ENCODE results near the gene GFI1. TPM values are rescaled to one million over a fixed set of nuclear protein-coding genes. Genes with fewer than 3 reads are reported as not detected.

Gene GFI1
- total RNA-seq, 1 experiment from 2014 or later, result 0.05 TPM

DNA sequence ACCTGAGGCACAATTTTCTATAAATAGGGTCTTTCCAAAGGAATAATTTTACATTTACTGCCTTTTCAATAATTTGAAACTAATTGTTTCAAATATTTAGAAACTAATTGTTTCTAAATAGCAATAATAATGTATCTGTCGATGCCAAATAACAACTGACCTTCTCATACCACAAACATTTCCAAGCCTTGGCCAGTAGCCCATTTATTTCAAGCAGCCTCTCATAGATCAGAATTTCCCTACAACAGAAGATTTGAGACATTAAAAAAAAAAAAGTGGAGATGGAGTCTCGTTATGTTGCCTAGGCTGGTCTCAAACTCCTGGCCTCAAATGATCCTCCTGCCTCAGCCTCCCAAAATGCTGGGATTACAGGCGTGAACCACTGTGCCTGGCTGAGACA is 2.1 kb upstream of the GFI1 start:
- DNase-seq (ENCODE audit: extremely low read depth, low read depth), result no peak

DNA sequence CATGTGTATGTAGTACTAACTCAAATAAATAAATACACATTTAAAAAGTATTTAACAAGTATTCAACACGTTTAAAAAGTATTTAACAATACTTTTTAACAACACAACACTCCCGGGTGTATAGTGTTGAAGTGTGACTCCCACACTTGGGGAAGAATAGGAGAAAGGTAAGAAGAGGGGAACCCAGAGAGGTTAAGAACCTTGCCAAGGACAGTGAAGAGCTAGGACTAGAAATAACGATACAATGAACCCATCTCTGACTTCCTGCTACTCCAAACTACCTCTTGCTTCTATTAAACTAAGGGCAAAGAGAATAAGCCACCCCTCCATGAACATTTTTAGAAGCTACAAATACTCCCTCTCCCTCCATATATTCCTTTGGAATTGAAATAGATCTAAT is 1.7 kb upstream of the GFI1 start:
- DNase-seq (ENCODE audit: extremely low read depth, low read depth), result no peak

DNA sequence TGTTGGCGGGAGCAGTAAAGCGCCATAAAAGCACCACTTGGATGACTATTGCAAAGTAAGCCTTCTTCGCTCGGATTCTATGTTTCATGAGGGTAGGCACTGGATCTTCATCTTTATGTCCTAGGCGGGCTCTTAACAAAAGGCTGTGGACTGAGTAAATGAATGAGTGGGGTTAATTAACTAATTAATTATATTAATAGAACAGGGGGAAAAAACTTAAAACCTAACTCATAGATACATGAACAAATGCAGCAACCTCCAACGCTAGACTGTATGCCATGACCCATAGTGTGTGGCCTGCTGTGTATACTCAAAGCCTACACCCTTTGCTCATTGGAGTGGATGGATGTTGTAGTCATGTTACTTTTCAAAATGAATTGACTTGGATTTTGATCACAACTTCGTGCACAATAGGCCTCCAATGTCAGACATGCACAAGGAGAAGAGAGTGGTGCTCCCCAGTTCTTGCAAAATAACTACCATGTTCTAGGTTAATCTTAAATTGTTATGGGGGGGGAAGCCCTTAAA is 417 bp upstream of the GFI1 start:
- DNase-seq (ENCODE audit: extremely low read depth, low read depth), result no peak

DNA sequence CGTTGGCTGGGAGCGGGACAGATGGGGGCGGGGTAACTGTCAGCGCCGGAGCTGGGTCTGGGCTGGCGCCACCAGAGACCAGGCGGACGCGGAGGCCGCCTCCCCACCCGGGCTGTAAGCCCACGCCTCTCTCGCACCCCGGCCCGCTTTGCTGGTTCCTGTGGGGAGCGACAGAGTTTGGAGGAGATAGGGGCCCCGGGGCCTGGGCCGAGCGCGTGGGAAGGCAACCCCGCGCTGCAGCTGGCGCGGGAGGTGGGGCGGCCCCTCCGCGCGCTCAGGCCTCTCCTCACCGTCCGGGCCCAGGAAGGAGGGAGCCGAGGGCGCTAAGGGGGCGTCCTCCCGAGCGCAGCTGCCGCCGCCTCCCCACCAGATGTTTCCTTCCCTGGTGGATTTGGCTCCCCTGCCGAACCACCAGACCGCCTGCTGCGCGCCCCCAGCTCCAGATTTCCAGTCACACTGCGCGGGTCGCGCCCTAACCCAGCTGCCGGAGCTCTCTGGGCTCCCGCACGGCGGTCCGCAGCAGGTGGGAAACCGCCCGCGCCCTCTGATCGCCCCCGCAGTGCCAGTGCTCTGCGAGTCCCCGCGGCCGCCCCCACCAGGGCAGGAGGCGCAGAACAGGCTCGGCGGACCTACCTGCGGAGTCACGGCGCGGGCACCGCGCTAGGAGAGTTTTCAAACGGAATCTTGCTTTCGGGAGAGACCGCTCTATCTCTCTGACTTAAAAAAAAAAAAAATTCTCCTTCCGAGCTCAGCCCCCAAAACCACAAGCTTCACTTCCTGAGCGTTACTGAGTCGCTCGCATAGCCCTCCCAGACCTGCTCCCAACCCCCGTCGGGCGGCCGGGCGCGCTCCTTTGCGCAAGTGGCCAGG is 1.1 kb downstream of the GFI1 start:
- no peak for DNase-seq (ENCODE audit: extremely low read depth, low read depth)

DNA sequence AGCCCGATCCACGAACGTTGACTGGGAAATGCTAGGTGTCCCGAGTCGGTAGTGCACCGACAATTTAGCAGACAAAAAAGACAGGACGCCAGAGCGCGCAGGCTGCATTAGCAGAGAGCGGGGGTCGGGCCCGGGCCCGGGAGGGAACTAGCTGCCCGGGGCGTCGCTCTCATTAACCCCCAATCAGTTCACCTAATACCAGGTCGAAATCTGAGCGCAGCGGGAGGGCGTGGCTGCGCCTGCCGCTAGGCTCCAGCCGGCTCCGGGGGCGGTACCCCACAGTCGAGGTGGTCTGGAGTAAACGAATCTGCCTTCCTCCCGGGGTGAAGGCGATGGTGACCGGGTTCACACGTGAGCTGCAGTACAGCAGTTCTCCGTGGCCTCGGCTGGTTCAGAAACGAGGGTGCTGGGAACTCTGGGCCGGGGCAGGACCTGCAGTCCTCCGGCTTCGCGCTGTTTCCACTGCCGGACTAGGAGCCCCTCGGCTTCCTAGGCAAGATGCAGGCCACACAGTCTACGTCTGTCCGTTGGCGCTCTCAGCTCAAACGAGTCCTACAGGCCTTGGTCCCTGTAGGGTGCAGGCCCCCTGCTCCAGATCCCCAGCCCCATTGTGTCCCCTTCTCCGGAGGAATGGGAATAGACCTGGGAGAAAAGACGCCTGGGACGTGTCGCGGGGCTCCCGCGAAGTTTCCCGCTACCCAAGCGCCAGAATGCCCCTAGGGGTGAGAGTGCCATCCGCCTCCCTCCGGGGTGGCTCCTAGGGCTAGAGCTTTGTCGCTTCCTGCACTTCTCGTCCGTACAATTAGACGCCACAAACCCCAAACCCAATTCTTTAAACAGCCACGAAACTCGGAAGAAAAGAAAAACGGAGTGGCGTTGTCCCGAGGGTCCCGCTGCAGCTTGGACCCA is 2.0 kb downstream of the GFI1 start:
- no peak for DNase-seq (ENCODE audit: extremely low read depth, low read depth)

DNA sequence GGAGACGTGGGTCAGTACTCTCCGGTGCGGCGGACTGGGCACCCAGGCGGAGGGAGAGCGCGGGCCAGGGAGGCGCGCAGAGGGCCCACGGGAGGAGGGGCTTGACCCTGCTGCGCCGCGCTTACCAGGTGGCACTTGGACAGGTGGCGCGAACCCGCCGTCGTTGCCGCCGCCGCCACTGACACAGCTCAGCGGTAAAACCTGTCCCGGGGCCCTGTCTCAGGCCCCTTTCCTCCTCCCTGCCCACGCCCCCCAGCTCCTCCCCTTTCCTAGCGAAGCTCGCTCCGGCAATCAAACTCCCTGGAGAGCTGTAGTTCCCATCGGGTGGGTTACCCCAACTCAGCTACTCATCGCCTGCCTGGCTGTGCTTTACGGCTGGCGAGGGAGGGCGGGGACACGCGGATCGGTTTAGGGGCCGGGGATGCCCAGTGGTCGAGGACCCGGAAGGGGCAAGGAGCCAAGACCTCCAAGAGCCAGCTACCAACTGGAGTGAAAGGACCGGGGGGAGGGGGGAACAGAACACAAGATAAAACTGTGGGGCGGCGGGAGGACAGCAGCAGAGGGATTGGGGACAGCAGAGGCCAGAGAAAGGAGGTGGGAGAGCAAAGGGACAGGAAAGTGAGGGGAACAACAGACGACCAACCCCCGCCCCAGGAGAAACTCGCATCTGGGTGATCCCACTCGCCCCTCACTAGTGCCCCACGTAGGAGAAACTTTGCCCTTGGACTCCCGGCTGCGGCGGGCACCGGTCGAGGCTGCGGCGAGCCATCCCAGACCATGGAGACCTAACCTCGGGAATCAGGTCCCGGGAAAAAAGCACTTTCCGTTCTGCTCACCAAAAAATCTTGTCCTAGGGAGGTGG is 2.9 kb downstream of the GFI1 start:
- DNase-seq (ENCODE audit: extremely low read depth, low read depth), result no peak

DNA sequence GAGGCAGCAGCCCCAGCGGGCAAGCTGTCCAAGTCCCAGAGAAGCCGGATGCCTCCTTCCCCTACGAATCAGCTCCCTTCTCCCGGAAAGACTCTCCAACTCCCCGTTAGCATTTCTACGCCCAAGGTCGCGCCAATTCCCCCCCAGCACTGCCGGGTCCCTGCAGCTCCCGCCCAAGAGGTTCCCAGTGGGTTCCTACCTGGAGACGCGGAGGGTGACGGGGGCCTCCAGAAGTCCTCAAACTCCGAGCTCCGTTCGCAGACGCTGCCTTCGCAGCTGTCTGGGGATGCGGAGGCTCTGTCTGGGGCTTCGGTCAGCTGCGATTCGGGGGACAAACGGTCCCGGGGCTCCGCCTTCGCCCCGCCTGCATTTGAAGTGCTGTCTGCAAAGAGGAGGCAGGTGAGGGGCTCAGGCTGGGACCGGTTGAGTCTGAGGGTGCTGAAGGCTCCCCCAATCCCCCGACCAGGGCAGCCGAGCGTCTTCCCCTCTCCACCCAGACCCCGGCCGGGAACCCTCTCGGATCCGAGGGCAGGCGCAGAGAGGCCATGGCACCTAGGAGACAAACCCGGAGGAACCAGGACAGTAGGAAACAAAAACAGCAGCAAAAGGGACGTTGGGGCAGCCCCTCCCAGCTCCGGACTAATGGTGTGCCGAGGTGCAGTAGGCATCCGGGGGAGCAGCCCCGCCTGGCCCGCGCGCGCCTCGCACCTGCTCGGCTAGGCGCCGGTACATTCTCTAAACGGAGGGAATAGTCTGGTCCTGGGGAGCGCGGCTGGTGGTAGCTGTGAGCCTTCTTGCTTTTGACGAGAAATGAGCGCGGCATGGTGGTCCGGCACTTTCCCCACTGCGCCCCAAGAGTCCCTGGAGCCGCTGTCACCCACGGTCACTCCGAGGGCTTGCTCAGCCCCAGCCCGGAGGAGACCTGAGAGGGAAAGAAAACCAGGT is 3.8 kb downstream of the GFI1 start:
- DNase-seq (ENCODE audit: extremely low read depth, low read depth), result no peak

DNA sequence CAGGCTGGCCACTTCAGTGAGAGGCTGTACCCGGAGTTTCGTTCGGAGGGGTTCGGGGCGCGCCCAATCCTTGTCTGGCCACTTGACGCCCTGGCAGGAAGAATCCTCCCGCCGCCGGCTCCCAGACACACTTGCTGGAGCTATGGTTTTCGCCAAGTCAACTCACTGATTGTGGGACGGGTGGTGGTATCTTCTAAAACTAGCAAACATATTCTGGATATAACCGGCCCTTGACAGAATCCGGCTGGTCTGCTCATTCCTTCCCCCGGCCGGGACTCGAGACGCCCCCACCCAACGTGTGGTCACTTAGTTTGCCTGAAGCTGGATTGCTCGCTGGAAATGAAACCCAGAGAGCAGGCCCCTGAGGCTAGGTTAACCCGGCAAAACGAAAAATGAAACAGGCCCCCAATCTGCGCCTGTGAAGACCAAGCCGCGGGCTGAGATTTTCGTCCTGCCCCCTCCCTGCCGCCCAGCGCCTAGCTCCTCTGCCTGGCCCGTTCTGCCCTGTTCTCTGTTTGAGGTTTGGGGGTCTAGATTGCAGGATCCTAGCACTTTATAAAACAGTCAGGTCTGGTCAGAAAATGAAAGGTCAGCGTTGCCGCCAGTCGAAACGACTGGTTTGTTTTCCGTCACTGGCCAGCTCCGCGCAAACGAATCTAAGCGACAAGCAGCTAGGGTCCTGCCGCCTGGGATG is 4.6 kb downstream of the GFI1 start:
- DNase-seq (ENCODE audit: extremely low read depth, low read depth), result no peak

DNA sequence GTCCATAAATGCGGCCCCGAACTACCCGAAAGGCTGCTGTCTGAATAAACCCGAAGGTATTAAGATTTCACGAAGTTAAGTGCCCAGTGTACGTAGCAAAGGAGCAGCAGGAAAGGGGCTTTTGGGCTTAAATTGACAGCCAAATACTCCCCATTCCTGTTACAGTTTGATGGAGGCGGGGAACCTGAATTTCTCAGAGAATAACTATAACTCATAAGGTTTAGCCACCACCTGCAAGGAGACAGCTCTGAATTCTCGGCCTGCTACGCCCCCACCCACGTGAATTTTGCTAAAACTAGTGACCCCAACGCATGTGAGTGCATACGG is 5.2 kb downstream of the GFI1 start:
- DNase-seq (ENCODE audit: extremely low read depth, low read depth), result no peak

DNA sequence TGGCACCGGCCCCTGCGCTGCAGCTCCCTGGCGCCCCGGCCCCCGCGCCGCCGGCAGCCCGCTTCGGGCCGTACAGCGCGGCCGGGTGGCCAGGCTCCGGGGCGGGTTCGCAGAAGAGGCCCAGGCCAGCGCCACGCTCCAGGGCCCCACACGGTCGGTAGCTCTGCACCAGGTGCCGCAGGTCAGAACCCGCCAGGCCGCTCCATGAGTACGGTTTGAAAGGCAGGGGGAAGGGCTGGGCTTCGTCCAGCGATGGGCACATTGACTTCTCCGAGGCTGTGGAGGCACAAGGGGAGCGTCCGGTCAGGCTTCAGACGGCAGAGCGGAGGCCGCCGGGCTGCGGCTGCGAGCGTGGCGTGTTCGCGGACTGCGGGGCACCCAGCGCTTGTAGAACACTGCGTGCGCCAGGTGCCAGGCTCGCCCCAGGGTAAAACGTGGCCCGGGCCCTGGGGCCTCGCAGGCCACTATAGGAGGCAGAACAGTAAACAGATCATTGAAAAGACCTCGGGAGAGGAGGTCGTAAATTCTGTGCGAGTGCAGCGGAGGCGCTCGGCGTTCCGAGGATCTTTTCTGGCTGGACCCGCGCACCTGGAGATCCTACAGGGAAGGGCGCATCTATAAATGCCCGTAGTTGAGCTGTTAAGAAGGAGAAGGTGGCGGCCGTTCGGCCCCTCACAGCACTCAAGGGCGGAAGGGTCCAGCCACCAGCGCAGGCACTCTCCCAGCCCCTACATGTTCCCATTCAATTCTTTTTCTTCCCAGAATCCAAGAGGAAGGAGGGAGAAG is 5.7 kb downstream of the GFI1 start:
- DNase-seq (ENCODE audit: extremely low read depth, low read depth), result no peak

DNA sequence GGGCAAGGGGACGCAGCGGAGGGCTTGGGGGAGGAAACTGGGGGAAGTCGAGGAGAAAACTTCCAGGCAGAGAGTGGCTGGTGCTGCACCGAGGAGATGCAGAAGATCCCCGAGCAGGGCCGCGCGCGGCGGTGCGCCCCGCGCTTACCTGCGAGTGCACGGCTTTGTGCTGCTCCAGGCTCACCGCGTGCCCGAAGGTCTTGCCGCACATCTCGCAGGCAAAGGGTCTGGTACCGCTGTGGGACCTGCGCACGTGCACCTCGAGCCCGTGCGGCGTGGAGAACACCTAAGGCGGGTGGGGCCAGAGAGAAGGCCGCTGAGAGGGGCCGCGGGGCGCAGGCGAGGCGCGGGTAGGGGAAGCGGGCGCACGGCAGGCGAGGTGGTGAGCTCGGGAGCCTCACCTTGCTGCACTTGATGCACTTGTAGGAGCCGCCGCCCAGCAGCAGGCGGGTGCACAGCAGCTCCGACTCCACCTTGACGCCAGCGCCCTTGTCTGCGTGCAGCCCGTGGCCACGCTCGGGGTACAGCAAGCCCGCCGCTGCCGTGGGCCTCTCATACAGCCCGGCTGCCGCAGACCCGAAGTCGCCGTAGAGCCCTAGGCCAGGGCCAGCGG is 6.4 kb downstream of the GFI1 start:
- DNase-seq (ENCODE audit: extremely low read depth, low read depth), result no peak

DNA sequence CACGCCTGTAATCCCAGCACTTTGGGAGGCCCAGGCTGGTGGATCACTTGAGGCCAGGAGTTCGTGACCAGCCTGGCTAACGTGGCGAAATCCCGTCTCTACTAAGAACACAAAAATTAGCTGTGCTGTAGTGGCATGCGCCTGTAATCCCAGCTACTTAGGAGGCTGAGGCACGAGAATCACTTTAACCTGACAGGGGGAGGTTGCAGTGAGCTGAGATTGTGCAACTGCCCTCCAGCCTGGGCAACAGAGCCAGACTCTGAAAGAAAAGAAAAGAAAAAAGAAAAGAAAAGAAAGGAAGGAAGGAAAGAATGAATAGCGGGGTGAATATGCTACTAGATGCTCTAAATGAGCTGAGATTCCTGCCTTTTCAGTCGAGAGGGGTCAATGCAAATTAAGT is 7.1 kb downstream of the GFI1 start:
- DNase-seq (ENCODE audit: extremely low read depth, low read depth), result no peak

DNA sequence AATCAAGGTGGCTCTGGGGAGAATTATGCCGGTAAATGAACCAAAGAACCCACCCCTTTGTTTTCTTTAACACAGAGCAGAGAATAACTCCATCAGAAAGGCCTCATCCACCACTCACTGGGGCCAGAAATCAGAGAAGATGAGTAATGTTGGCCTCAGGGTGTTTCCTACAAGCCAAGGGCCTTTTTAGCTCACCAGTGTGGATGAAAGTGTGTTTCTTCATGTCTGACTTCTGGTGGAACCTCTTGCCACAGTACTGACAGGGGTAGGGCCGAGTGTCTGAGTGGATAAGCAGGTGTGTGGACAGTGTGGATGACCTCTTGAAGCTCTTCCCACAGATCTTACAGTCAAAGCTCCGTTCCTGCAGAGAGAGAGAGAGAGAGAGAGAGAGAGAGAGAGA is 8.3 kb downstream of the GFI1 start:
- no peak for DNase-seq (ENCODE audit: extremely low read depth, low read depth)

DNA sequence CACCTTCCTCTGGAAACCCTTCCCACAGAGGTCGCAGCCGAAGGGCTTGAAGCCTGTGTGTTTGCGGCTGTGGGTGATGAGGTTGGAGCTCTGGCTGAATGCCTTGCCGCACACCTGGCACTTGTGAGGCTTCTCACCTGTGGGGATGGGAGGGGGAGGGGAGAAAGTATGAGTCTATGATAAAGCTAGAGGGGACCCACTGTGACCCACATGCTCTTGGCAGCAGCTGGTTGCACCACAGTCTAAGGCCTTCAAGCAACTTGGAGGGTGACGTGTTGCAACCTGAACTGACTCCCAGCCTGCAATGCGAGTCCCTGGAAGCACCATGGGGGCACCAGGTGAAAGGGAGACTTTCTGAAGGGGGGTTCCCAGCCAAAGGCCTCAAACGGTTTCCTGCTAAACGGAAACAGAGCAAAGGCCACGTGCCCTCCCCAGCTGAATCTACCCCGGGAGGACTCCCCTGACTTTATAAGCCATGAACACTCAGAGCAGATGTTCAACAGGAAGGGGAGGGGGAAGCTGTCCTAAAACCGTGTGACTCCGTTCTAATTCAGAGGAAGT is 10.6 kb downstream of the GFI1 start:
- no peak for DNase-seq (ENCODE audit: extremely low read depth, low read depth)

DNA sequence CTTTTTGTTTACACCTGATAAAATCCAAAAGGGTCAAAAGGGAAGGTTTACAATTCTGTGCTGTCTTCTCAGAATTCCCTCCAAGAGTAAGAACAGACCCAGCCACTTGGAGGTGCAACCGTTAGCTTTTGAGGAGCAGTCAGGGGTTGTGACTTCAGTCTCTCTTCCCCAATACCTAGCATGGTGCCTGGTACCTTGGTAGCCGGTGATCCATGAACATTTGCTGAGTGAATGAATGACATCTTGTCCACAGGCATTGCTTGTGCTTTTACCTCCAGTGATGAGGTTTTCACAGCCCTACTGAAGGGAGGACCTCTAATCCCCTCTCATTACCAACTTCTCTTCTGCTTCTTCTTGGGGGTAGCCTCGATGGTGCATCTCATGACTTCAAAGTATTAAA is 11.7 kb downstream of the GFI1 start:
- no peak for DNase-seq (ENCODE audit: extremely low read depth, low read depth)

DNA sequence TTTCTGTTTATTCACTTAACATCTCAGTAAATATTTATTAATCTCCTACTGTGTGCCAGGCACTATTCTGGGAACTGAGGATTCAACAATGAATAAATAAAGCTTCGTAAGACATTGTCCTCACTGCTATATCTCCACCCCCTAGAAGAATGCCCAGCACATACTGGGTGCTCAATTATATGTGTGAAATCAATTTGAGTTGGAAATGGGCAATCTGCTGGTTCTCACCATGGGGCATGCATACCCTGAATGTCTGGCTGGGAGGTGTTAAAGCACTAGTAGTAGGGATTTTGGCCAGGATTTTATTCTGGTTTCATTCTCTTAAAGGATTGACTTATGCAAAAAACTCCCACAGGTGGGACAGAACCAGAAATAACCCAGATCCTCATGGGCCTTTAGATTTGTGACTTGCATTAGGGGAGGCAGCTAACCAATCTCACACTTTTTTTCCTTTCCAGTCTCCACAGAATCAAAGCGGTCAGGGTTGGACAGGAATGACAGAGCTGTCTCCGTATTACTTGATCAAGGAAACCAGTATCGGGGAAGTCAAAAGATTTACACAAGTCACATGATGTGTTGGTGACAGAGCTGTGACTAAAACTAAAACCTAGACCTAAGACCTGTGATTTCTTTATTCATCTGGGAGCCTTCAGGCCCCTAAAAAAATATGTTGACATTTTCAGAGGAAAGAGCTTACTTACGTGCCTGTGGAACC is 12.8 kb downstream of the GFI1 start:
- DNase-seq (ENCODE audit: extremely low read depth, low read depth), result no peak

DNA sequence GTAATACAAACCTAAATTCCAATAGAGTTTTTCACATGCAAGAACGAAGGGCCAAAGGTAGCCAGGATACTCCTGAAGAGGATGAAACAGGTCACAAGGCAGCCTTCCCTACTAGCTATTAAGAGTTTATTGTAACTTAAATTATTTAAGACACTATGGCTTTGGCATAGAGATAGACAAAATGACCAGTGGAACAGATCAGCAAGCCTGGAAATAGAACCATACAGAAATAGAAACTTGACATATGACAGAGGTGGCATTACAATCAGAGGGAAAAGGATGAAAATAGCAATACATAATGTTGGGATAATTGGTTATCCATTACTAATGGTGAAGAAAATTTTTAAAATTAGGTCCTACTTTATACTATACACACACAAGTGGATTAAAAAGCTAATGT is 16.5 kb downstream of the GFI1 start:
- no peak for DNase-seq (ENCODE audit: extremely low read depth, low read depth)

All from NCI-H460 (cell line).